NCI-H774 (cell line): ENCODE measurements around the gene ZNF41.
A peak's percentile ranks its signal among the peaks of the same experiment; 100 is the strongest.
"Not testable (repeated sequence)": the region's sequence is repeated elsewhere in the genome, so short reads cannot be mapped to it uniquely, and the experiment has no call there.

Source experiments
- DNase-seq: peaks from one replicate; lab custom pipeline; 2025; lab: John Stamatoyannopoulos, UW

ZNF41 gene

DNA sequence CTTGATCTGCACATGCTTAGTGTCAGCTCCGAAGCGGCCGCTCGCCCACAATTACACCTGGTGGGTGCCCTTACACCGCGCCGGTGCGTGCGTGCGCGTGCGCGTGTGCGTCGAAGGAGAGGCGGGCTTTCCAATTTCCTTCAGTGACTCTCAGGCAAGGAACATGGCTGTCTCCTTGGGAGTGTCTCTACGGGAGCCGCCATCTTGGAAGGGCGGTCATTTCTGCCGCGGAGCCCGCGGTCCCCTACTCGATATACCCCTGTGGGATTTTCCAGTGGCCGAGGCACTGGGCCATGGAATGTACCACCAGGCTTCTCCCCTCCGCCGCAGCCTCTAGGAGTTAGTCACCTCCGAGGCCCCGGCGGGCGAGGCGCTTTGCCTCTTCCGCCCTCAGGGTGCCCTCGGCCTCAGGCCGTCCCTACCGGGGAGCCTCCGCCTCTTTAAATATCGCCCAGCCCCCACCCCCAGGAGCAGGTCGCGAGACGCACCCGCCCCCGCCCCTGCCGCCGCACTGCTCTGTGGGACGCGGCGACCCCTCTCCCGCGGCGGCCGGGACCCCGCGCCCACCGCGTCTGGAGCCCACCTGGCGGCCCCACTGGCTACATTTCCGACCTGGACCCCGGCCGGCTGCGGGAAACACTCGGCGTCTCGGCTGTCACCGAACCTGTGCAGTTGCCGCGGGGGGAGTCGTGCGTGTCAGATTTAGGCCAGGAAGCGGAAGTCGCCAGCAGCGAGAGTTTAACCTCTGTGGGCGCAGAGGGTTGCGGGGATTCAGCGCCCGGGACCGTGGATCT, at the start of gene ZNF41:
Gene ZNF41 (minus strand): TSS at position 711 of the 794 bp plus-strand sequence. CDS start 15,741 bp downstream, outside the sequence.
- peak; percentile 77 for DNase-seq

DNA sequence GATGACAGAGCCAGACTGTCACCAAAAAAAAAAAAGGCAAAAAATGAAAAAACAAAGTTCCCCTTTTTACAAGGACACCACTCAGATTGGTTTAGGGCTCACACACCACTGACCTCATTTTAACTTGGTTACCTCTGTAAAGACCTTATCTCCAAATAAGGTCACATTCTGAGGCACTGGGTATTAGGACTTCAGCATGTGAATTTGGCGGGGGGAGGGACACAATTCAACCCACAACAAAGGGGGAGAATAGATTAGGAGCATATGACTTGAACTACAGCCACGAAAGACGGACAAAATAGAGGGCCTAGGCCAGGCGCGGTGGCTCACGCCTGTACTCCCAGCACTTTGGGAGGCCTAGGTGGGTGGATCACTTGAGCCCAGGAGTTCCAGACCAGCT, 47.0 kb upstream of the ZNF41 start:
- no peak for DNase-seq

DNA sequence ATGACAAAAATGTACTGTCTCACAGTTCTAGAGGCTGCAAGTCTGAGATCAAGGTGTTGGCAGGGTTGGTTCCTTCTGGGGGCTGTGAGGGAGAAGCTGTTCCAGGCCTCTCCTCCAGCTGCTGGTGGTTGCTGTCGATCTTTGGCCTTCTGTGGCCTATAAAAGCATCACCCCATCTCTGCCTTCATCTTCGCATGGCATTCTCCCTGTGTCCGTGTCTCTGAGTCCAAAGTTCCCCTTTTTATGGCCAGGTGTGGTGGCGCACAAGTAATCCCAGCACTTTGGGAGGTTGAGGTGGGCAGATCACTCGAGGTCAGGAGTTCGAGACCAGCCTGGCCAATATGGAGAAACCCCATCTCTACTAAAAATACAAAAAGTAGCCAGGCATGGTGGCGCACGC, 46.5 kb upstream of the ZNF41 start:
- no peak for DNase-seq

GRCh38 chrX:47523713-47524166, 40.7 kb upstream of the ZNF41 start:
- DNase-seq = no peak

- peak; percentile 66 for DNase-seq
These were observed 40.3 kb upstream of the ZNF41 start for GRCh38 chrX:47523297-47523696.

GRCh38 chrX:47518144-47518543, 35.1 kb upstream of the ZNF41 start:
- DNase-seq = no peak

- no peak for DNase-seq
These were observed 33.1 kb upstream of the ZNF41 start for GRCh38 chrX:47515941-47516665.

DNA sequence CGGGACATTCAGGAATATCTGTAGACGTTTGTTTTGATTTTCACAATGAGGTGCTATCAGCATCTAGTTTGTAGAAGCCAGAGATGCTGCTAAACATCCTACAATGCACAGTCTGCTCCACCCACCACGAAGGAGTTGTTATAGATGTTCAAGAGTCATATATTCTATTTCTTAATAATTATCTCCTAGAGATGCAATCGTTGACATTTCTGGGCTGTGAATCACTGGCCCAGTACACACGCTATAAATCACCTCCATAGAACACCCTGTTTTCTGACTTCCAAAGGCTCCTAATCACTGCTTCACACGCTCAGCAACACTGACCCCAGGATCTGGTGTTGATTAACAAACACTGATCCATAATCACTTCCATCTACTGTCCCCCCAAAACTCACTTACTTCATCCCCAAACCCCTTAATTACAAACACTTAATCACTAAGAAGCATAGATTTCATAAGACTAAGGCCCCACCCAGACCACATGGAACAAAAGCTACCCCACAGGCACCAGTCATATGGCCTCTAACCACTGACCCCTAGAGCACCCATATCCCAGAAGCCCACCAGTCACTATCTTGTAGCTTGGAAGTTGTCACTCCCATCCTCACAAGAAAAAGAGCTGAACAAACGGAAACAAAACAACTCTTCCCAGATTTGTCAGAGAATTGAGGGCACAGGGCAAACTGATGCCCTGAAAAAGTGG, 31.7 kb upstream of the ZNF41 start:
- DNase-seq = no peak

DNA sequence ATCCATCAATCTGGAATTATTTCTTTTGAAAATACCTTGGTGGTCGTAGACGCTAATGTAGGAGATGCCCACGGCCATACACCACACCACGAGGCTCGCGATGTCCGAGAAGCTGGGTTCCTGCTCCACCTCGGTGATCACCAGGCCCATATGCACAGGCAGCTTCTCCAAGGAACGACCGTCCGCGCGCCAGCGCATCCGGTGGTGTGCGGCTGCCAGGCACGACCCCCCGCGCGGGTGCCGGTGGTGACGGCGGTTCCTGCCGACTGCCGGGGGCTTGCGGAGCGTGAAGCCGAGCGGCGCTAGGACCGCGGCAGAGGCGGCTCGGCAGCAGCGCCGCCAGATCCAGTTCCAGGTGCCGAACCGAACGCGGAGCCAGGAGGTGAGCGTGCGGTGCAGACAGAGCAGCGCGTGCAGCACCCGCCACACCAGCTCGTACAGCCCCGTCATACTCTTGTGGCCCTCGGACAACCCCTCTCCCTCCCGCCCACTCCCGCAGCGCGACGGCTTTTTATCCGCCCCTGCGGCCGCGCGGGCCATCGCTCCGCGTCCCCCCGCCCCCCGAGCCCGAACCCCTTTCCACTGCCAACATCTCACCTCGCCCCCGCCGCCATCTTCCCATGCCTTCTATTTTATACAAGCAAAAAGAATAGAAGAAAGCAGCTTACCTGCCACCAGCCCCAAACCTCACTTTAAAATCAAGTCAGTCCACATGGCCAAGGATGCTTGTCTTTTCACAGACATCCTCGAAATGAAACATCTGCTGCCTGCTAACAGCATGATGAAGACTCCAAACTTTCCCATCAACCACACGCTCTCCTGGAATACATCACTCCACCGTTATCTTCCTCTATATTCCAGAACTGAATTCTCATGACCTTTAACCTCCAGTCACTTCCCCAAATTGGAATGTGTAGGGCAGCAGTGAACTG, 30.3 kb upstream of the ZNF41 start:
- not testable (repeated sequence) for DNase-seq

DNA sequence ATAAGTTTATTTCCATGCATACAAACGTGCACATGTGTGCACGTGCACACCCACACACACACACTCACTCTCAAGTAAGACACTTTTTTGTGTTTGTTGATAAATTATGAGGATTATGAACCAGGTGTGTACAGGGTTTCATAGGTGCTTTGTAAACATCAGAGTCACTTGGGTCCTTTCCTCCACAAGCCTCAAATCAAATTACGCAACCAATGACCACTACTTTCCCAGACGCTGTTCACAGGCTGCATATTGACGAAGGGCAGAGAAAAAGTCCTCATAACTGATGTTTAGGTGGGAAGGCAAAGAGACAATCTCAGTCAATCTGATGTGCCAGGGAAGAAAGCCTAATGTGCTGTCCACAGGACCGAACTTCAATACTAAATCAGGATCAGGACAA, 29.4 kb upstream of the ZNF41 start:
- DNase-seq = not testable (repeated sequence)

DNA sequence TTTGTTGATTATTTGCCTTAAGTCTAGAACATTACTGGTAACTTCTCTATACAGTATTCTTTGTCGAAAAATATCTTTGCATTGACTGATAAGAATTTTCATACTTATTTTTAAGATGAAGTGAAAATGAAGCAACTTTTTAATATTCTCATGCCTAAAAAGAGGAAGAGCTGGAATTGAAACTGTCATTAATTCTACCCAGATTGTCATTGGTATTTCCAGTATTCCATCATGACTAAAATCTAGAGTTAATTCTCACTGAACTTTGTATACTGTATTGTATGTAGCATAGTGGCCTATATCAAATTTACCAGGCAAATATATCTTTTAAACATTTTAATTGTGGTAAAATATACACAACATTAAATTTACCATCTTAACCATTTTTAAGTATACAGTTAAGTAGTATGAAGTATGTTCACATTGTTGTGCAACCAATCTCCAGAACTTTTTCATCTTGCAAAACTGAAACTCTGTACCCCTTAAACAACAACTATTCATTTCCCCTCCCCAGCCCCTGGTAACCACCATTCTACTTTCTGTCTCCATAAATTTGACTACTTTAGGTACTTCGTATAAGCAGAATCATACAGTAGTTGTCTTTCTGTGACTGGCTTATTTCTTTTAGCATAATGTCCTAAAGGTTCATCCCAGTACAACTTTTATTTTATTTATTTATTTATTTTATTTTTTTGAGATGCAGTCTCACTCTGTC, 24.3 kb upstream of the ZNF41 start:
- DNase-seq = no peak

- no peak for DNase-seq
These were observed 20.1 kb upstream of the ZNF41 start for GRCh38 chrX:47503151-47503550.

- DNase-seq = peak; percentile 31
These were observed 19.5 kb upstream of the ZNF41 start for GRCh38 chrX:47502316-47503125.

GRCh38 chrX:47501226-47502074, 18.4 kb upstream of the ZNF41 start:
- no peak for DNase-seq

- no peak for DNase-seq
These were observed 17.5 kb upstream of the ZNF41 start for GRCh38 chrX:47500554-47500953.

DNA sequence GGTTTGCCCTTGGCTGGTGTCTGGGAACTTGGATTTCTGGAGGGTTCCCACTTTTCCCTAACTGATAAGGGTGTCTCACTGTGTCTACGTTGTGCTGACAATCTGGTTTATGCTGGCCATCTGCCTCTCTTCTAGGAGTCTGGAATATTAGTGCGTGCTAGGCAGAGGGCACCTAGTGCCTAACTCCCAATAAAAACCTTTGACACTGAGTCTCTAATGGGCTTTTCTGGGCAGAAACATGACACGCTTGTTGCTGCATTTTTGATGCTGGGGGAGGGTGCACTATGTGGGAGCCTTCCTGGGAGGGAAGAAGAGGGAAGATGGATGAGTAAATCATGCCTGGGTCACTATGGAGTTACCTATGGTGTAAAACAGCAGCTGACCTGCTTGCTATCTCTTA, 16.3 kb upstream of the ZNF41 start:
- DNase-seq = no peak

DNA sequence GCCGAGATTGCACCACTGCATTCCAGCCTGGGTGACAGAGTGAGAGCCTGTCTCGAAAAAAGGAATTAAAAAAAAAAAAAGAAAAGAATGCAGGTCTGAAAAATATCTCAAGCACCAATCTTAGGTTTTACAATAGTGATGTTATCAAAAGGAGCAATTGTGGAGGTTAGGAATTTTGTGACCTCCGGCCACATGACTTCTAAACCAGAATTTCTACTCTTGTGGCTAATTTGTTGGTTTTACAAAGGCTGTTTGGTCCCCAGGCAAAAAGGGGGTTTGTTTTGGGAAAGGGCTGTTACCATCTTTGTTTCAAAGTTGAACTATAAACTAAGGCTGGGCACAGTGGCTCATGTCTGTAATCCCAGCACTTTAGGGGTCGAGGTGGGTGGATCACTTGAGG, 15.4 kb upstream of the ZNF41 start:
- no peak for DNase-seq

DNA sequence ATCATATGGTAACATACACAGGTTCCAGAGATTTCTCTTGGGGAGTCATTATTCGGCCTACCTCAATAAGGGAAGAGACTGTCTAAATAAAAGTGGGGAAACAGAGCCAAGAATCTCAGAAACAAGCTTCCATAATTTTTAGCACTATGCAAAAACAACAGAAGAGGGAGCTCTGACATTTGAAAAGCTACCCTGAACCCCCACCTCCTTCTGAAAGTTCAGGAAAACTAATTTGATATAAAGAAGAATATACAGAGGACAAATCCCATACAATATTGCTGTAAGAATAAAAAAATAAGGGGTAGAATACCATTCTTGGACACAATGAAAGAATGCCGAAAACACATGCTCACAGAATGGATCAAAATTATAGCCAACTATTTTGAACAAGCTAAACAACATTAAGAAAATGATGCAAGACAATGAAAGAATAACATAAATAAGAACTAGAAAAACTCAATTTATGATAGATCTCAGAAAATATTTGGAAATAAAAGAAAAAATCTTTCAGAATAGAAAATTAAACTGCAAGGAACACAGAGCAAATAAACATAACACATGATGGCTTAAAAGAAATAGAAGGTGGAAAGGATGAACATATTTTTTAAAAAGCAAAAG, 14.4 kb upstream of the ZNF41 start:
- no peak for DNase-seq

DNA sequence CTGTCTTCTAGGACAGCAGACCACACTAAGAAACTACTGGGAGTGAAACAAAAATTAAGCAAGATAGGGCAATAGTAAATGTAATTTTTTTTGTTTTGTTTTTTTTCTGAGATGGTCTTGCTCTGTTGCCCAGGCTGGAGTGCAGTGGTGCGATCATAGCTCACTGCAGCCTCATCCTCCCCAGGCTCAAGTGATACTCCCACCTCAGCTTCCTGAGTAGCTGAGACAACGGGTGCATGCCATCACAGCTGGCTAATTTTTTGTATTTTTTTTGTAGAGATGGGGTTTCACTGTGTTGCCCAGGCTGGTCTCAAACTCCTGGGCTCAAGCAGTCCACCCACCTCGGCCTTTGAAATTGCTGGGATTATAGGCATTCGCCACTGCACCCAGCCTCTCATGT, 9.1 kb upstream of the ZNF41 start:
- not testable (repeated sequence) for DNase-seq
